ENCODE results near the gene MAN2A1. TPM values are rescaled to one million over a fixed set of nuclear protein-coding genes. Genes with fewer than 3 reads are reported as not detected.

The MAN2A1 gene
- total RNA-seq, 1 donor from 2014 or later: 21.3 TPM

- Mint-ChIP-seq H3K9me3 (no peaks in the 10 kb centered on the region), H3K27ac (no peak overlapping the region), H3K4me3 (no peak overlapping the region), H3K4me1 (peaks cover 3% of the 10 kb centered on the region), H3K27me3 (ENCODE audit: low read depth) (no peaks in the 10 kb centered on the region), H3K36me3 (no peaks in the 10 kb centered on the region)
- no peak for TF ChIP-seq CTCF (IDR thresholded peaks at IDR 0.05; ENCODE audit: unreplicated experiment)
- no peak for DNase-seq (ENCODE audit: low spot score in 2 of 2, unreplicated experiment in 2 of 2)
Observed at GRCh38 chr5:109725135-109725534, 35.4 kb downstream of the MAN2A1 start.

- Mint-ChIP-seq H3K9me3 (peaks cover 8% of the 10 kb centered on the region), H3K27me3 (ENCODE audit: low read depth) (no peaks in the 10 kb centered on the region), H3K36me3 (peaks cover 6% of the 10 kb centered on the region), H3K4me1 (peaks cover 41% of the 10 kb centered on the region), H3K27ac (peak overlapping the region; percentile 82), H3K4me3 (peak overlapping the region; percentile 9)
- no peak for DNase-seq (ENCODE audit: low spot score in 2 of 2, unreplicated experiment in 2 of 2)
- TF ChIP-seq CTCF (IDR thresholded peaks at IDR 0.05; ENCODE audit: unreplicated experiment): no peak
Observed at GRCh38 chr5:109739741-109740728, 50.3 kb downstream of the MAN2A1 start.

- TF ChIP-seq CTCF (IDR thresholded peaks at IDR 0.05; ENCODE audit: unreplicated experiment): no peak
- H3K9me3 Mint-ChIP-seq: peaks cover 8% of the 10 kb centered on the region
- peak overlapping the region; percentile 82 for H3K27ac Mint-ChIP-seq
- H3K4me3 Mint-ChIP-seq: no peak overlapping the region
- no peak for DNase-seq (ENCODE audit: low spot score in 2 of 2, unreplicated experiment in 2 of 2)
- no peaks in the 10 kb centered on the region for H3K27me3 Mint-ChIP-seq (ENCODE audit: low read depth)
- peaks cover 41% of the 10 kb centered on the region for H3K4me1 Mint-ChIP-seq
- peaks cover 4% of the 10 kb centered on the region for H3K36me3 Mint-ChIP-seq
Observed at GRCh38 chr5:109740966-109741365, 51.2 kb downstream of the MAN2A1 start.

- TF ChIP-seq CTCF (IDR thresholded peaks at IDR 0.05; ENCODE audit: unreplicated experiment): no peak
- Mint-ChIP-seq H3K27ac (peak overlapping the region; percentile 5), H3K27me3 (ENCODE audit: low read depth) (no peaks in the 10 kb centered on the region), H3K4me1 (peaks cover 41% of the 10 kb centered on the region), H3K36me3 (peaks cover 4% of the 10 kb centered on the region), H3K4me3 (no peak overlapping the region), H3K9me3 (peaks cover 8% of the 10 kb centered on the region)
- DNase-seq (ENCODE audit: low spot score in 2 of 2, unreplicated experiment in 2 of 2): no peak
Observed at GRCh38 chr5:109741390-109741789, 51.7 kb downstream of the MAN2A1 start.

GRCh38 chr5:109743041-109743531, 53.4 kb downstream of the MAN2A1 start:
- DNase-seq (ENCODE audit: low spot score in 2 of 2, unreplicated experiment in 2 of 2): no peak
- no peak for TF ChIP-seq CTCF (IDR thresholded peaks at IDR 0.05; ENCODE audit: unreplicated experiment)
- Mint-ChIP-seq H3K36me3 (peaks cover 4% of the 10 kb centered on the region), H3K4me1 (peaks cover 41% of the 10 kb centered on the region), H3K4me3 (no peak overlapping the region), H3K27me3 (ENCODE audit: low read depth) (no peaks in the 10 kb centered on the region), H3K27ac (no peak overlapping the region), H3K9me3 (peaks cover 8% of the 10 kb centered on the region)
